HG02852 (cell line): ENCODE data around the gene EPX.
"Not testable (repeated sequence)": the region's sequence is repeated elsewhere in the genome, so short reads cannot be mapped to it uniquely, and the experiment has no call there.

Experiments used
- ATAC-seq: cut with Tn5 transposase; IDR thresholded peaks from one replicate; pipeline ENCODE4 v1.9.1; 2021; ENCODE audit warnings: mild to moderate bottlenecking, moderate library complexity; ENCODE audit not compliant: unreplicated experiment

EPX gene

GRCh38 chr17:58192612-58193011, at the start of gene EPX:
EPX (plus strand) TSS chr17:58192726; CDS start chr17:58192847, 121 bp downstream.
- no peak for ATAC-seq

- ATAC-seq = not testable (repeated sequence)
These were observed 49.2 kb upstream of the EPX start for GRCh38 chr17:58143335-58143734.

GRCh38 chr17:58144801-58145200, 47.7 kb upstream of the EPX start:
- ATAC-seq = no peak

- ATAC-seq = no peak
These were observed 44.5 kb upstream of the EPX start, which contains the start of gene OR4D1 for GRCh38 chr17:58147930-58148434. OR4D1 (plus strand) TSS chr17:58148384; CDS start chr17:58155154, 6,770 bp downstream.

- no peak for ATAC-seq
These were observed 43.9 kb upstream of the EPX start for GRCh38 chr17:58148609-58149008.

GRCh38 chr17:58150394-58150793, 42.1 kb upstream of the EPX start:
- no peak for ATAC-seq

- ATAC-seq = no peak
These were observed 39.5 kb upstream of the EPX start for GRCh38 chr17:58153046-58153445.

GRCh38 chr17:58153671-58154070, 38.9 kb upstream of the EPX start:
- no peak for ATAC-seq

GRCh38 chr17:58156839-58157803, 35.4 kb upstream of the EPX start:
- no peak for ATAC-seq

- no peak for ATAC-seq
These were observed 34.3 kb upstream of the EPX start for GRCh38 chr17:58158181-58158580.

GRCh38 chr17:58161566-58161965, 31.0 kb upstream of the EPX start:
- ATAC-seq = no peak

GRCh38 chr17:58165981-58166380, 26.5 kb upstream of the EPX start:
- ATAC-seq = no peak

GRCh38 chr17:58166682-58167081, 25.8 kb upstream of the EPX start, which contains the start of gene OR4D2:
OR4D2 (plus strand) TSS chr17:58166982; CDS start chr17:58169656, 2,674 bp downstream.
- ATAC-seq = no peak

- ATAC-seq = no peak
These were observed 21.9 kb upstream of the EPX start for GRCh38 chr17:58170622-58171021.

GRCh38 chr17:58172369-58173071, 20.0 kb upstream of the EPX start:
- ATAC-seq = no peak

GRCh38 chr17:58174871-58175270, 17.7 kb upstream of the EPX start:
- no peak for ATAC-seq

- no peak for ATAC-seq
These were observed 16.3 kb upstream of the EPX start for GRCh38 chr17:58176200-58176599.

- no peak for ATAC-seq
These were observed 10.7 kb upstream of the EPX start for GRCh38 chr17:58181796-58182195.

GRCh38 chr17:58183514-58183913, 9.0 kb upstream of the EPX start:
- no peak for ATAC-seq

- ATAC-seq = no peak
These were observed 8.1 kb upstream of the EPX start for GRCh38 chr17:58184308-58184985.
